Measurements from ENCODE around the gene ENDOD1. TPM values are rescaled to one million over a fixed set of nuclear protein-coding genes. Genes with fewer than 3 reads are reported as not detected.

ENDOD1 gene
- total RNA-seq, 2 experiments from 2014 or later: 3.8 to 4.4 TPM

- peak in 2 of 14 experiments; percentile 23 to 33 for DNase-seq
Observed at GRCh38 chr11:95153857-95154246, 64.2 kb downstream of the ENDOD1 start.

GRCh38 chr11:95154514-95154913 lies 64.9 kb downstream of the ENDOD1 start:
- Histone ChIP-seq H3K9me3 (ENCODE audit: control insufficient read depth in 1 of 2, insufficient read depth in 1 of 2, low read length in 2 of 2) (no peaks in the 10 kb centered on the region), H3K4me3 (ENCODE audit: low read length) (no peak overlapping the region), H3K27ac (ENCODE audit: low read depth in 1 of 2, low read length in 2 of 2) (peak overlapping the region in 1 of 2 donors; percentile 16), H3K4me1 (ENCODE audit: insufficient read depth, low read length) (peaks cover 57% of the 10 kb centered on the region), H3K36me3 (ENCODE audit: insufficient read depth, low read length) (no peaks in the 10 kb centered on the region), H3K27me3 (ENCODE audit: control insufficient read depth in 1 of 2, insufficient read depth in 2 of 2, low read length in 2 of 2) (no peaks in the 10 kb centered on the region)
- DNase-seq (peak; percentile 48 to 82 (median 61)), ATAC-seq (ENCODE audit: poor library complexity) (no peak)
- POLR2A ChIA-PET: interaction anchor here (0.8 to 5.8 kb wide), 13 partner anchors 8 to 636 kb away, joined by 3 to 91 read pairs (median 5); partner anchors contain the start of genes CEP57, ENDOD1, FAM76B and SESN3
- Mint-ChIP-seq H3K4me3 (peak overlapping the region; percentile 35), H3K36me3 (ENCODE audit: low read depth) (no peaks in the 10 kb centered on the region), H3K27ac (peak overlapping the region; percentile 97), H3K9me3 (no peaks in the 10 kb centered on the region), H3K27me3 (no peaks in the 10 kb centered on the region), H3K4me1 (ENCODE audit: low read depth) (peaks cover 56% of the 10 kb centered on the region)
- intact Hi-C loops (cut with DNase I, micrococcal nuclease): loop anchor here (1.0 to 10.0 kb wide), 7 partner anchors 98 to 1273 kb away; partner anchors contain the start of gene JRKL (in 1 of the 2)
- TF ChIP-seq CTCF (IDR thresholded peaks at IDR 0.05): peak; percentile 79
- CTCF ChIA-PET: interaction anchor here (0.5 to 4.3 kb wide), 14 partner anchors 26 to 1271 kb away, joined by 3 to 65 read pairs (median 4); partner anchors contain the start of genes CEP57, SESN3 and SRSF8

More at GRCh38 chr11:95153857-95154246, 64.2 kb downstream of the ENDOD1 start:
- H3K4me1 Mint-ChIP-seq (ENCODE audit: low read depth): peaks cover 57% of the 10 kb centered on the region
- CTCF ChIA-PET: interaction anchor here (0.6 to 4.3 kb wide), 12 partner anchors 12 to 775 kb away, joined by 3 to 65 read pairs (median 5); partner anchors contain the start of genes CEP57, SESN3 and SRSF8
- no peaks in the 10 kb centered on the region for H3K36me3 Mint-ChIP-seq (ENCODE audit: low read depth)
- H3K27me3 Mint-ChIP-seq: no peaks in the 10 kb centered on the region
- H3K4me3 ChIP-seq (ENCODE audit: low read length): peak overlapping the region; percentile 58
- peaks cover 57% of the 10 kb centered on the region for H3K4me1 ChIP-seq (ENCODE audit: insufficient read depth, low read length)
- H3K4me3 Mint-ChIP-seq: peak overlapping the region; percentile 92
- TF ChIP-seq CTCF (IDR thresholded peaks at IDR 0.05): no peak
- POLR2A ChIA-PET: interaction anchor here (0.6 to 5.8 kb wide), 10 partner anchors 63 to 636 kb away, joined by 3 to 91 read pairs (median 34); partner anchors contain the start of genes CEP57, ENDOD1, FAM76B and SESN3
- no peaks in the 10 kb centered on the region for H3K36me3 ChIP-seq (ENCODE audit: insufficient read depth, low read length)
- intact Hi-C loops (cut with DNase I, micrococcal nuclease): loop anchor here (1.0 to 10.0 kb wide), 7 partner anchors 98 to 1273 kb away; partner anchors contain the start of gene JRKL (in 1 of the 2)
- no peaks in the 10 kb centered on the region for H3K9me3 Mint-ChIP-seq
- no peak for ATAC-seq (ENCODE audit: poor library complexity)
- no peaks in the 10 kb centered on the region for H3K27me3 ChIP-seq (ENCODE audit: control insufficient read depth in 1 of 2, insufficient read depth in 2 of 2, low read length in 2 of 2)
- H3K27ac Mint-ChIP-seq: peak overlapping the region; percentile 97
- H3K9me3 ChIP-seq (ENCODE audit: control insufficient read depth in 1 of 2, insufficient read depth in 1 of 2, low read length in 2 of 2): no peaks in the 10 kb centered on the region
- peak overlapping the region; percentile 41 to 81 for H3K27ac ChIP-seq (ENCODE audit: low read depth in 1 of 2, low read length in 2 of 2)

- TF ChIP-seq CTCF (IDR thresholded peaks at IDR 0.05): no peak
- ChIA-PET POLR2A (interaction anchor here (0.8 to 5.8 kb wide), 8 partner anchors 9 to 635 kb away, joined by 3 to 91 read pairs (median 36); partner anchors contain the start of genes CEP57, FAM76B, SESN3 and SRSF8), CTCF (interaction anchor here (0.7 to 4.3 kb wide), 6 partner anchors 76 to 617 kb away, joined by 3 to 65 read pairs (median 6); partner anchors contain the start of gene SESN3)
- Mint-ChIP-seq H3K4me3 (no peak overlapping the region), H3K27ac (peak overlapping the region; percentile 97), H3K27me3 (no peaks in the 10 kb centered on the region), H3K36me3 (ENCODE audit: low read depth) (no peaks in the 10 kb centered on the region), H3K4me1 (ENCODE audit: low read depth) (peaks cover 59% of the 10 kb centered on the region), H3K9me3 (no peaks in the 10 kb centered on the region)
- no peaks in the 10 kb centered on the region for H3K27me3 ChIP-seq (ENCODE audit: control insufficient read depth in 1 of 2, insufficient read depth in 2 of 2, low read length in 2 of 2)
- peaks cover 50% of the 10 kb centered on the region for H3K4me1 ChIP-seq (ENCODE audit: insufficient read depth, low read length)
- no peaks in the 10 kb centered on the region for H3K36me3 ChIP-seq (ENCODE audit: insufficient read depth, low read length)
- no peaks in the 10 kb centered on the region for H3K9me3 ChIP-seq (ENCODE audit: control insufficient read depth in 1 of 2, insufficient read depth in 1 of 2, low read length in 2 of 2)
- ATAC-seq (ENCODE audit: poor library complexity): no peak
- no peak overlapping the region for H3K27ac ChIP-seq (ENCODE audit: low read depth in 1 of 2, low read length in 2 of 2)
- no peak for DNase-seq
- H3K4me3 ChIP-seq (ENCODE audit: low read length): no peak overlapping the region
- intact Hi-C loops (cut with DNase I, micrococcal nuclease): loop anchor here in 1 of 2 experiments (5.0 to 10.0 kb wide), 4 partner anchors 77 to 1239 kb away; partner anchors contain the start of genes JRKL and SESN3
Observed at GRCh38 chr11:95155385-95155784, 65.7 kb downstream of the ENDOD1 start.
